ENCODE data around the gene TEX51. TPM values are rescaled to one million over a fixed set of nuclear protein-coding genes. Genes with fewer than 3 reads are reported as not detected.

TEX51 gene
- polyA plus RNA-seq, 1 donor from 2014 or later, result not detected

DNA sequence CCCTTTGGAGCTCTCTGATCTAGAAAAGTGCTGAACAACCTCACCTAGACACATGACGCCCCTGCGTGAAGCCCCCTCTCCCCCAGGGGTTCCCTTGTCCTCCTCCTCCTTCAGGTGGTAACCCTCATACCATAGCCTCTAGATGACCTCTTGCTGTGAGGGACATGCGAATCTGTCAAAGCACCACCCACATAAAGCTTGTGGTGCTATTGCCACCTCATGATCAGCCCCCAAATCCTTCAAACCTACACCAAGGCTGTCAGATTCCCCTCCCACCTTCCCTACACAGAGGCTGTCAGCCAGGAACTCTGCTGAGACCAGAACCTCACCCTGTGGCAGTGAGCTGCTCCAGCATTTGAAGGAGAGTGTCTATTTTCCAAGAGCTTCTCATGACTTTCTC is 43.1 kb upstream of the TEX51 start:
- Histone ChIP-seq H3K4me3 (ENCODE audit: low read length) (no peak overlapping the region), H3K27me3 (ENCODE audit: insufficient read depth, low read depth, low read length) (no peaks in the 10 kb centered on the region), H3K36me3 (ENCODE audit: insufficient read depth, low read length) (no peaks in the 10 kb centered on the region), H3K27ac (ENCODE audit: low read length) (no peak overlapping the region), H2AFZ (ENCODE audit: low read depth, low read length) (no peak overlapping the region), H3K9me2 (ENCODE audit: insufficient read depth, low read length) (no peaks in the 10 kb centered on the region), H3K79me2 (replicated peaks; ENCODE audit: insufficient read depth, low read length) (no peaks in the 10 kb centered on the region), H3F3A (ENCODE audit: insufficient read depth, low read length, poor library complexity, severe bottlenecking) (no peaks in the 10 kb centered on the region), H3K9me3 (ENCODE audit: low read length) (no peaks in the 10 kb centered on the region), H3K9ac (ENCODE audit: low read length) (no peak overlapping the region), H4K20me1 (ENCODE audit: insufficient read depth) (no peaks in the 10 kb centered on the region), H3K4me2 (ENCODE audit: low read length) (no peak overlapping the region)
- TF ChIP-seq MXI1 (conservative IDR thresholded peaks at IDR 0.05; ENCODE audit: poor library complexity, severe bottlenecking), result no peak
- TF ChIP-seq, protein P1, sequence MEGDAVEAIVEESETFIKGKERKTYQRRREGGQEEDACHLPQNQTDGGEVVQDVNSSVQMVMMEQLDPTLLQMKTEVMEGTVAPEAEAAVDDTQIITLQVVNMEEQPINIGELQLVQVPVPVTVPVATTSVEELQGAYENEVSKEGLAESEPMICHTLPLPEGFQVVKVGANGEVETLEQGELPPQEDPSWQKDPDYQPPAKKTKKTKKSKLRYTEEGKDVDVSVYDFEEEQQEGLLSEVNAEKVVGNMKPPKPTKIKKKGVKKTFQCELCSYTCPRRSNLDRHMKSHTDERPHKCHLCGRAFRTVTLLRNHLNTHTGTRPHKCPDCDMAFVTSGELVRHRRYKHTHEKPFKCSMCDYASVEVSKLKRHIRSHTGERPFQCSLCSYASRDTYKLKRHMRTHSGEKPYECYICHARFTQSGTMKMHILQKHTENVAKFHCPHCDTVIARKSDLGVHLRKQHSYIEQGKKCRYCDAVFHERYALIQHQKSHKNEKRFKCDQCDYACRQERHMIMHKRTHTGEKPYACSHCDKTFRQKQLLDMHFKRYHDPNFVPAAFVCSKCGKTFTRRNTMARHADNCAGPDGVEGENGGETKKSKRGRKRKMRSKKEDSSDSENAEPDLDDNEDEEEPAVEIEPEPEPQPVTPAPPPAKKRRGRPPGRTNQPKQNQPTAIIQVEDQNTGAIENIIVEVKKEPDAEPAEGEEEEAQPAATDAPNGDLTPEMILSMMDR (IDR thresholded peaks at IDR 0.05; ENCODE audit: poor library complexity, severe bottlenecking), result no peak
- no peak for TF ChIP-seq EP300 (conservative IDR thresholded peaks at IDR 0.05; ENCODE audit: poor library complexity, severe bottlenecking)
- TF ChIP-seq EZH2 (IDR thresholded peaks at IDR 0.05; ENCODE audit: borderline replicate concordance, insufficient read depth, low read length, poor library complexity, severe bottlenecking), result no peak
- no peak for TF ChIP-seq TAF1 (IDR thresholded peaks at IDR 0.05; ENCODE audit: low read depth)
- no peak for TF ChIP-seq RAD21 (conservative IDR thresholded peaks at IDR 0.05)
- TF ChIP-seq POLR2AphosphoS5 (IDR thresholded peaks at IDR 0.05), result no peak
- TF ChIP-seq, protein P2, sequence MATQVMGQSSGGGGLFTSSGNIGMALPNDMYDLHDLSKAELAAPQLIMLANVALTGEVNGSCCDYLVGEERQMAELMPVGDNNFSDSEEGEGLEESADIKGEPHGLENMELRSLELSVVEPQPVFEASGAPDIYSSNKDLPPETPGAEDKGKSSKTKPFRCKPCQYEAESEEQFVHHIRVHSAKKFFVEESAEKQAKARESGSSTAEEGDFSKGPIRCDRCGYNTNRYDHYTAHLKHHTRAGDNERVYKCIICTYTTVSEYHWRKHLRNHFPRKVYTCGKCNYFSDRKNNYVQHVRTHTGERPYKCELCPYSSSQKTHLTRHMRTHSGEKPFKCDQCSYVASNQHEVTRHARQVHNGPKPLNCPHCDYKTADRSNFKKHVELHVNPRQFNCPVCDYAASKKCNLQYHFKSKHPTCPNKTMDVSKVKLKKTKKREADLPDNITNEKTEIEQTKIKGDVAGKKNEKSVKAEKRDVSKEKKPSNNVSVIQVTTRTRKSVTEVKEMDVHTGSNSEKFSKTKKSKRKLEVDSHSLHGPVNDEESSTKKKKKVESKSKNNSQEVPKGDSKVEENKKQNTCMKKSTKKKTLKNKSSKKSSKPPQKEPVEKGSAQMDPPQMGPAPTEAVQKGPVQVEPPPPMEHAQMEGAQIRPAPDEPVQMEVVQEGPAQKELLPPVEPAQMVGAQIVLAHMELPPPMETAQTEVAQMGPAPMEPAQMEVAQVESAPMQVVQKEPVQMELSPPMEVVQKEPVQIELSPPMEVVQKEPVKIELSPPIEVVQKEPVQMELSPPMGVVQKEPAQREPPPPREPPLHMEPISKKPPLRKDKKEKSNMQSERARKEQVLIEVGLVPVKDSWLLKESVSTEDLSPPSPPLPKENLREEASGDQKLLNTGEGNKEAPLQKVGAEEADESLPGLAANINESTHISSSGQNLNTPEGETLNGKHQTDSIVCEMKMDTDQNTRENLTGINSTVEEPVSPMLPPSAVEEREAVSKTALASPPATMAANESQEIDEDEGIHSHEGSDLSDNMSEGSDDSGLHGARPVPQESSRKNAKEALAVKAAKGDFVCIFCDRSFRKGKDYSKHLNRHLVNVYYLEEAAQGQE (IDR thresholded peaks at IDR 0.05; ENCODE audit: borderline replicate concordance), result no peak
- no peak for TF ChIP-seq SMC3 (conservative IDR thresholded peaks at IDR 0.05; ENCODE audit: poor library complexity)

DNA sequence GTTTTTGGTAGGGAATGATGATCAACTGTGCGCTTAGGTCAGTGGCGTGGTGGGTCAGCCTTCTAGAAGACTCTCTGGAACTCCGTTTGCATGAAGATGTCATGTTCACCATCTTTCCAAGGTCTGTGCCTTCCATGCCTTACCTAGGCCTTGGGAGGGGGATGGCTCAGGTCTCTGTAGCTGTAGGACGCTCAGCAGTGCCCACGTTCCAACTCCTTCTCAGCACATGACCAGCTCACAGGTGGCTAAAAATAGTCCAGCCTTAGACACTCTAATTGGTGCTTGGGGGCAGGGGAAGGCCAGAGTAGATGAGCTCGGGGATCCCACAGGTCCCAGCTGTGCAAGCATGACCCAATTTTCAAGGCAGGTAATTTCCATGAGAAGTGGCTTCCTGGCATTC is 42.3 kb upstream of the TEX51 start:
- no peaks in the 10 kb centered on the region for H4K20me1 ChIP-seq (ENCODE audit: insufficient read depth)
- H3K27me3 ChIP-seq (ENCODE audit: insufficient read depth, low read depth, low read length), result no peaks in the 10 kb centered on the region
- H3K36me3 ChIP-seq (ENCODE audit: insufficient read depth, low read length), result no peaks in the 10 kb centered on the region
- H3K27ac ChIP-seq (ENCODE audit: low read length), result no peak overlapping the region
- H3K9me2 ChIP-seq (ENCODE audit: insufficient read depth, low read length), result no peaks in the 10 kb centered on the region
- H3K79me2 ChIP-seq (replicated peaks; ENCODE audit: insufficient read depth, low read length), result no peaks in the 10 kb centered on the region
- no peak overlapping the region for H3K4me2 ChIP-seq (ENCODE audit: low read length)
- no peak overlapping the region for H3K9ac ChIP-seq (ENCODE audit: low read length)
- no peaks in the 10 kb centered on the region for H3K9me3 ChIP-seq (ENCODE audit: low read length)
- no peak overlapping the region for H2AFZ ChIP-seq (ENCODE audit: low read depth, low read length)
- TF ChIP-seq TAF1 (IDR thresholded peaks at IDR 0.05; ENCODE audit: low read depth), result no peak
- no peak for TF ChIP-seq MXI1 (conservative IDR thresholded peaks at IDR 0.05; ENCODE audit: poor library complexity, severe bottlenecking)
- TF ChIP-seq, protein P2 (IDR thresholded peaks at IDR 0.05; ENCODE audit: borderline replicate concordance), result no peak
- TF ChIP-seq EP300 (conservative IDR thresholded peaks at IDR 0.05; ENCODE audit: poor library complexity, severe bottlenecking), result no peak
- no peaks in the 10 kb centered on the region for H3F3A ChIP-seq (ENCODE audit: insufficient read depth, low read length, poor library complexity, severe bottlenecking)
- H3K4me3 ChIP-seq (ENCODE audit: low read length), result no peak overlapping the region
